ENCODE results near the gene IGSF21. TPM values are rescaled to one million over a fixed set of nuclear protein-coding genes. Genes with fewer than 3 reads are reported as not detected.
A peak's percentile ranks its signal among the peaks of the same experiment; 100 is the strongest.

Gene IGSF21
- polyA plus RNA-seq, 3 donors, result 0.21 to 0.36 (median 0.24) TPM

GRCh38 chr1:18205319-18205718 is 97.7 kb downstream of the IGSF21 start:
- DNase-seq, result no peak

DNA sequence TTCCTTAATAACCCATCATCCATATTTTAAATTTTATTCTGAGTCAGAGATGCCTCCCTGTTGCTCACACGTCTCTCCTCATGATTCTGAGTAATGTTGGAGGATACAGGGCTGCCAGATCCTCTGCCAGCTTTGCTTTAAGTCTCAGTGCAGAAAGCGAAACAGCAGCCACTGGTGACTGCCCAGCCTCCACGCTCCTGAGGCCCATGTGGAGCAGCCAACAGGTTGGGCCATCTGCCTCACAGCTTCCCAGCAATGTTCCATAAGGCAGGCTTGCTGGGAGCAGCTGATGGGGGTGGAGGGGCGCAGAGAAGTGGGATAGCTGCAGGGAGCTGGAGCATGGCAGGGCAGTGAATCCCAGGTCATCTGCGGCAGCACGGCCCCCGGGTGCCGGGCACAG is 104.2 kb downstream of the IGSF21 start:
- no peak for DNase-seq

GRCh38 chr1:18217398-18218043 is 109.9 kb downstream of the IGSF21 start:
- DNase-seq, result no peak

DNA sequence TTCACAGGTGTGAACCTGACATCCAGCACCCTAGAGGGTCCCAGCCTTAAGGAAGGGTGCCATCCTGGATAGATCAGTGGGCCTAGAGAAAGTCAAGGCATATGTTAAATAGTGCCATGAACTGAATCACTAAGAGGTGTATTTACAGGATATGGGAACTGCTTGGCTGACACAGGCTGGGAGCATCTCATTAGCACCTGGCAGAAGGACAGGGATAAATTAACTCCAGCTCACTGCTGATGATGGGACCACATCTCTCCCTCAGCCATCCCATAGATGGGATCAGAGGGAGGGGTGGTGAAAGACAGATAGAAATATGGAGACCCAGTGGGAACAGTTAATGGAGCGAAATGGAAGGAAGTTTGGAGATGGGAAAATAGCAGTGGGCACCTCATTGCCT is 122.0 kb downstream of the IGSF21 start:
- no peak for DNase-seq

DNA sequence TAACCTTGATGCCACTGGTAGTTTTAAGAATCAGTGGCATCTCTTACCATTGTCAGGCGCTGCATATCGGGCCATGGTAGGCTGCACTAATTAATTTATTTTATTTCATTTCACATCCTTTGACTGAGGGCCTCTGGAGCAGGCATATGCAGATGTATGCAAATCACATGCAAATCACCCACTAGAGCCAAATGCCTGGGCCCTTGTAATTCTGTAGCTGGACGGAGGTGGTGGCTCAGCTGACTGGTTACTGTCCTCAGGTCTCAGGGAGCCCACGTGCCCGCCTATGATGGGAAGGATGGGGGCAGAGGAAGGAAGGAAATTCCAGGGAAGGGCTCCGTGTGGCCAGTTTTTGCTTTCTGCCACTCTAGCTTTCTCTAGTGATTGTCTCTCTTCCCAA is 122.7 kb downstream of the IGSF21 start:
- DNase-seq, result no peak

- DNase-seq, result no peak
Measured at GRCh38 chr1:18230840-18231239, 123.2 kb downstream of the IGSF21 start.

- no peak for DNase-seq
Measured at GRCh38 chr1:18232052-18232451, 124.5 kb downstream of the IGSF21 start.

- no peak for DNase-seq
Measured at GRCh38 chr1:18233176-18233864, 125.7 kb downstream of the IGSF21 start.

GRCh38 chr1:18234790-18235242 is 127.2 kb downstream of the IGSF21 start:
- peak; percentile 20 for DNase-seq

DNA sequence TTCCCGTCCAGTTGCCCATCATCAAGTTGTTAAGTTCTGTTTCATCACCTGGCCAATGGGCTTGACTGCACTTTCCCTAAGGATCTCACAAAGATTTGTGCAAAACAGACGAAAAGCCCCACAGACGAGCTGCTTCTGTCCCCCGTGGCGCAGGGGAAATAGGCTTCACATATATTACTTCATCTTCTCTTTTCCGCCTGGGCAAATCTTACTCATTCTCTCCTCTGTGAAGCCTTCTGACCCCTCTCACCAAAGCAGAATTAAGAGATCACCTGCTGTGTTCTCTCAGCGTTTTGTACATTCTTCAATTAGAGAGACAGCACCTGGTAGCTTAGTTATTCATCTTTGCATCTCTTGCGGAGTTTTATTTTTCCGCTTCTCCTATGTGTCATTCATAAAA is 129.8 kb downstream of the IGSF21 start:
- DNase-seq, result no peak

- DNase-seq, result no peak
Measured at GRCh38 chr1:18238190-18238589, 130.6 kb downstream of the IGSF21 start.

DNA sequence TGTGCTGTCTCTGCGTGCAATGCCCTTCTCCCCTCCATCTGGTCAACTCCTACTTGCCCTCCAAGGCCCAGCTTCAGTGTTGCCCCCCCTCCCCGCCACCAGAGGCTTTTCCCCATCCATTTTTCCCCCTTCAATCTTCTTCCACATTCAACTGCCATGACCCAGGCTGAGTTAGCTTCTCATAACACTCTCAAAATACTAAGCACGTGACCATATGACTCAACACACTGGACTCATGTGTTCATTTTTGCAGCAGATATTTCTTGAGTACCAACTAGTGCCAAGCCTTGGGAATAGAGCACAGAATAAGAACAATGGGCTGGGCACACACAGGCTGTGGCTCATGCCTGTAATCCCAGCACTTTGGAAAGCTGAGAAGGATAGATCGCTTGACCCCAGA is 132.1 kb downstream of the IGSF21 start:
- DNase-seq, result no peak

DNA sequence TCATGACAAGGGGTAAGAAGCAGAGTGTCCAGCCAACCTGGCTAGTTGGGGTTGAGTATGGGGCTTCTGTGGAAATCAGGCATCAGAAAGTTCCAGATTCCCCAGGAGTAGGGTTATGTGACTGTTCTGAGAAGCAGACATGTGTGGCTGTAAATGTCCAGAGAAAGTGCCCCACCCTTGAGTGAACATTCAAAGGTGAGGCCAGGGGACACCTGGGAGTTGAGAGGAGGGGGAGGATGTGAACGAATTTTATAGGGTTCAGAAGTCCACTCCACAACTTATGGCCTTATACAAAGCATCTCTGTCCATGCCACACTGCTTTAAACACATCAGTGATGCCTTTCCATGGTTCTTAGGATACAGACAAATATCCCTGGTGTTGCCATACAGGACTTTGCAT is 133.3 kb downstream of the IGSF21 start:
- DNase-seq, result no peak

- DNase-seq, result no peak
Measured at GRCh38 chr1:18241891-18242290, 134.3 kb downstream of the IGSF21 start.

GRCh38 chr1:18243503-18244175 is 136.0 kb downstream of the IGSF21 start:
- no peak for DNase-seq

- no peak for DNase-seq
Measured at GRCh38 chr1:18244762-18245161, 137.2 kb downstream of the IGSF21 start.

GRCh38 chr1:18245647-18246046 is 138.0 kb downstream of the IGSF21 start:
- no peak for DNase-seq

- DNase-seq, result no peak
Measured at GRCh38 chr1:18246543-18246942, 138.9 kb downstream of the IGSF21 start.

DNA sequence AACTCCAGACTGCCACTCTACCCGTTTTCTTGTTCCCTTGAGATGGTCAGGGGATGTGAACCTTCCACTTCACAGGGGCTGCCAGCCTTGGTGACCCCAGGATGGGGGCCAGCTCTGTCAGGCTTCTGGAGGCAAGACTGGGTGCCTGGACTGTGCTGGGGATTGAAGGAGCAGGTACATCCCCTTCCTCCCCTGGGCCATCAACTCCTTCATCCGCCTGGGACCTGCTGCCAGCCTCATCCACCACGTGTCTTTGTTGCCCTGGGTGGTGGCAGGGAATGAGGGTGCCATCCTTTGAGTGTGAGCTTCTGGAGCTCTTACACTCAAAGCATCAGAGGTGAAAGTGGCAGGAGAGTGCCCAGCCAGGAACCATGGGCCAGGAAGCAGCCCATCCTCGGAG is 139.6 kb downstream of the IGSF21 start:
- DNase-seq, result no peak

DNA sequence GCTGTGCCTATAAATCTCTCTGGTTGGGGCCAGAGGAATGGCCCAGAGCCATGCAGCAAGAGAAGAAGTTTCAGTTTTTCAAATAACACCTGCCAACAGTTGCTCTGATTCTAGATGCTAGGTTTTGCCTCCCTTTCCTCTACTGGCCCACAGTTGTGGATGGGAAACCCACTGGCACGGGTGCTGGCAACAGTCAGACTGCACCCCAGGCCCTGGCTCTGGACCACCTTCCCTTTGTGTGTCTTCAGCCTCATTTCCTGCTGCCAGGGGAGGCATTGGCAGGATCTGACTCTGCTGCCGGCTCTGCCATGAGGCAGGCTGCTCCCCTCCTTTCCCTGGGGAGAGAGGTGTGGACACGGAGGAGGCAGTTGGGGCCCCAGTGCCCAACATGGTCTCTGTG is 142.0 kb downstream of the IGSF21 start:
- no peak for DNase-seq

GRCh38 chr1:18253093-18253492 is 145.5 kb downstream of the IGSF21 start:
- no peak for DNase-seq

GRCh38 chr1:18256282-18257235 is 149.0 kb downstream of the IGSF21 start:
- DNase-seq, result peak; percentile 81
